GM12878 (cell line): Measurements from ENCODE around the gene SLAMF1. TPM values are rescaled to one million over a fixed set of nuclear protein-coding genes. Genes with fewer than 3 reads are reported as not detected.
A peak's percentile ranks its signal among the peaks of the same experiment; 100 is the strongest.

Experiments
- BMI1 ChIP-seq: fragments of 450-650 bp; IDR thresholded peaks from 2 replicates; pipeline ENCODE4 v1.6.1; 2016; ENCODE audit warnings: mild to moderate bottlenecking, moderate library complexity, borderline replicate concordance
- KDM1A ChIP-seq: fragments of 200-600 bp; sonication (generic); IDR thresholded peaks from 2 replicates; pipeline ENCODE4 v1.6.1; 2016; ENCODE audit warnings: borderline replicate concordance
- KLF5 ChIP-seq: fragments of 450-650 bp; IDR thresholded peaks from 2 replicates; pipeline ENCODE4 v1.6.1; 2014; ENCODE audit warnings: mild to moderate bottlenecking; ENCODE audit not compliant: partially characterized antibody
- MXI1 ChIP-seq: fragments of 150-350 bp; IDR thresholded peaks from 2 replicates; pipeline ENCODE4 v1.6.1; 2011; ENCODE audit warnings: low read depth, mild to moderate bottlenecking, inconsistent platforms, low read length, improper control_type of control experiment
- PKNOX1 ChIP-seq: fragments of 450-650 bp; IDR thresholded peaks from 2 replicates; pipeline ENCODE4 v1.6.1; 2016; ENCODE audit warnings: mild to moderate bottlenecking
- SMARCA5 ChIP-seq: fragments of 450-650 bp; IDR thresholded peaks from 2 replicates; pipeline ENCODE4 v1.6.1; 2017; ENCODE audit warnings: mild to moderate bottlenecking
- SREBF1 ChIP-seq: IDR thresholded peaks from 2 replicates; pipeline ENCODE4 v1.6.1; 2012; ENCODE audit warnings: mild to moderate bottlenecking, low read length
- SRF ChIP-seq, 2 experiments: IDR thresholded peaks; 2 replicates each; pipeline ENCODE4 v1.6.1; 2011; ENCODE audit warnings: low read depth in 2 of 2, low read length in 2 of 2, mild to moderate bottlenecking in 1 of 2, moderate library complexity in 1 of 2
- TCF7 ChIP-seq: IDR thresholded peaks from 2 replicates; pipeline ENCODE4 v1.6.1; 2014; ENCODE audit warnings: antibody characterized with exemption, borderline replicate concordance
- ZNF592 ChIP-seq: fragments of 450-650 bp; IDR thresholded peaks from 2 replicates; pipeline ENCODE4 v1.6.1; 2017; ENCODE audit warnings: mild to moderate bottlenecking, moderate library complexity
- polyA plus RNA-seq, 11 experiments: library from polyadenylated mRNA; depleted of rRNA in 4 of 11; unstranded in 6 of 11; stranded (reverse) in 5 of 11; fragments of >200 nt; fragmentation: Nextera tagmentation in 4 of 11; fragmentation: Illumina TruSeq in 1 of 11; extraction: Ambion mirVana in 4 of 11; extraction: Trizol in 1 of 11; gene quantifications; 1 replicate in 1 of 11; 2 replicates in 10 of 11; pipeline versions ENCODE4 v1.2.1 to v1.2.3, GENCODE V29; 2011 to 2016; ENCODE audit warnings: inconsistent platforms in 2 of 11, missing spikeins in 2 of 11, low read depth in 1 of 11
- total RNA-seq, 4 experiments: library from RNA; depleted of rRNA in 3 of 4; stranded (reverse); fragments of >200 nt in 3 of 4; fragmentation: Illumina TruSeq in 1 of 4; extraction: Trizol in 1 of 4; gene quantifications; 2 replicates each; pipeline versions ENCODE4 v1.2.1 to v1.2.3, GENCODE V29; 2013 to 2021

Gene SLAMF1
- total and polyA plus RNA-seq, 10 of the 15 experiments (the other 5 are each of a cell fraction or from before 2014, with no cell fraction given), result 87.3 to 260 (median 131) TPM

- TF ChIP-seq ZNF592 (no peak), MXI1 (no peak), SRF (IDR thresholded peaks at IDR 0.05; ENCODE audit: low read depth in 2 of 2, low read length in 2 of 2) (no peak), KLF5 (no peak), PKNOX1 (no peak), SREBF1 (no peak), TCF7 (peak; percentile 51; the same call in 1 of the 2 replicates), BMI1 (no peak), SMARCA5 (no peak), KDM1A (no peak)
- TF ChIP-seq, all 136 proteins: peak for 21
These were observed 26.2 kb upstream of the SLAMF1 start (continued) for GRCh38 chr1:160672789-160673695.
